Hepatic stellate cell (primary cell): ENCODE measurements around the gene TGM1.
"Not testable (repeated sequence)": the region's sequence is repeated elsewhere in the genome, so short reads cannot be mapped to it uniquely, and the experiment has no call there.

ENCODE experiments used
- DNase-seq: peaks from one replicate; pipeline ENCODE4 v3.0.0; 2011; ENCODE audit warnings: low spot score

The TGM1 gene

DNA sequence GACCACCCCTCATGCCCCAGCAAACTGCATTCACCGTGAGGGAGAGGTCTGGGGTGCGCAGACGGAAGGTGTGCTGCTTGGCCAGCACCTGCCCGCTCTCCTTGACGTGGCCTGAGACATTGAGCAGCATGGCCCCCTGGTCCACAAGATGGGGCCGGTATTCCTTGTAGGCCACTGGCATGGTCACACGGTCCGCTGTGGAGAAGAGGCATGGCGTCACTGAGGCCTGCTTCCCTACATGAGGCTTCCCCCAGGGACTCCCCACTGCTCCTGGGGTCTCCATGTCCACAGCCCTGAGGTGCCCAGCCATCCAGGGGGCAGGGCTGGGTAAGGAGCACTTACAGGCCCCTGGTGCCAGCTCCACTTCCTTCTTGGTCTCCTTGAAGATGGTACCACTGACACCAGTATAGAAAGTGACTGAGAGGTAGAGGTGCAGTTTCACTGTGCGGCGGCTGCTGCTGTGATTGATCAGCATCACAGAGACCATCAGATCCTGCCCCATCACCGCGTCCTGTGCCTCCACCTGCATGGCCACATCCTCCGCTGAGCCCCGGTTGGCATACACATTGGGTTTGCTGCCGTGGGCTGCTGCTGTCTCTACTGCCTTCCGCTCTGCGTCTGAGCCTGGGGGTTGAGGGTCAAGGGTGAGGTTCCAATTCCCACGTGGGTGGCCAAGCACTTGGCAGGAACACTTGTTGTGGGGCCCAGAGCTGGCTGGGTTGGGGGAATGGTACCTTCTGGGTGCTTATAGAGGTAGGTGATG, 8.2 kb downstream of the TGM1 start:
- DNase-seq, result no peak

DNA sequence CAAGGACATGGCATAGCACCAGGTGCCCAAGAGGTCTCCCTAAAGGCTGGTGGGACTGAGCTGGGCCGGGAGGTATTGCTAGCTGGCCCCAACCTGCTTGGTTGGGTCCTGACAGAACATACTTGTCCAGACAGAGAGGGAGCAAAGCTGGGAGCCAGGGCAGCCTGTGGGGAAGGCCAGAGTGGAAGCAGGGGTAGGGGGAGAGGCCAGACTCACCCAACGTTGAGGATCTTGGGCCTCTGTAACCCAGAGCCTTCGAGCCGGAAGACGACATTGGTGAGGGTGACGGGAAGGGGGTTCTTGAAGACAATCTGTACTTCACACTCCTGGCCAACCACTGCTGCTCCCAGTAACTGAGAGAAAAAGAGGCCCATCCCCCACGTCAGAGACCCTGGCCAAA, 9.0 kb downstream of the TGM1 start:
- no peak for DNase-seq

DNA sequence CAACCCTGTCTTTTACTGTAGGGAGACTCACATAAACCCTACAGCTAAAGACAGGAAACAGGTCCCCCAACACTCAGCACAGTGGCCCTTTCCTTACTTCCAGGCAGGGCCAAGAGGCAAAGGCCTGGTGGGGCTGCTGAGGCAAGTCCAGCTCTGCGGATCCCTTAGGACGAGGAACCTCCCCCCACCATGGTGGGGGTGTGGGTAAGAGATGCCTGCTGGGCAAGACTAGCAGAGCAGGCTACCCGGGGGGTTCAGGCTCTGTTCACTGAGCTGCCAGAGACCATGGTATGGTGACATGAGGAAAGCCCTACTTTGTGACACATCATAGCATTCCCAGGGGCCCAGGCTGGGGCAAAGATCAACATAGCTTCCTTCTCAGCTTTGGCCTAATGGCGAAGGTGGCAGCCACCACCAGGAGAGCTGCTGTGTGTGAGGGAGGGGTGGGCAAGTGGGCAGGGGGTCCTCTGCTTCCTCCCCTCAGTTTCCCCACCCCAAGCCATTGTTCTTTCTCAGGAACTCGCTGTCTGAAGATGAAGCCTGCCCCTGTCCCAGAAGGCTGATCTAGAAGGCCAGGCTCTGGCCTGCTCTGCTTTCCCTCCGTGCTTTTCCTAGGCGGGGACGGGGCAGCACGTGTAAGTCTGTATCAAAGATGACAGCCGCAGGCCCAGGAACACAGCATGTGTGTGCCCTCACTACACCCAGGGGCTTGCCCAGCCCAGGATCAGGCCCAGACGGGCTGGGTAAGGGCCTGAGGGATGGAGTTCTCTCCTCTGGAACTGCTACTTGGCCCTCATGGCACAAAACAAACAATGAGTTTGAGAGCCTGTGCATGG, 10.5 kb downstream of the TGM1 start:
- no peak for DNase-seq

DNA sequence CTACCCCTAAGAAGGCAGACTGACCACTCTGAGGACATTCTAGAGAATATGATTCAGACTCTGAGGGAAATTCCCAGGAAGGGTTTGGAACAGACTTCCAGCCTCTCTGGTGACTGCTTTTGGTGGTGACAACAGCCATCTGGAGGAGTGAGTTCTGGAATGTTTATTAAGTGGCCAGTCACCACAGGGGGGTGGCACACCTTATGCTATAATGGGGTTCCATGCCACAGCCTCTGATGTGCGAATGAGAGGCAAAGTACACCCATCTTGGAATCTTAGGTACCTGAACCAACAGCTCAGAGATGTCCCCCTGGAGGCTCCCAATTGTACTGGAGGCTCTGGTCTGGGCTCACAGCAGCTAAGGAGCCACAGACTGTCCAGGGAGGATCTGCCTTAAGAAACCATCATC, 11.1 kb downstream of the TGM1 start:
- peak; percentile 79 for DNase-seq

DNA sequence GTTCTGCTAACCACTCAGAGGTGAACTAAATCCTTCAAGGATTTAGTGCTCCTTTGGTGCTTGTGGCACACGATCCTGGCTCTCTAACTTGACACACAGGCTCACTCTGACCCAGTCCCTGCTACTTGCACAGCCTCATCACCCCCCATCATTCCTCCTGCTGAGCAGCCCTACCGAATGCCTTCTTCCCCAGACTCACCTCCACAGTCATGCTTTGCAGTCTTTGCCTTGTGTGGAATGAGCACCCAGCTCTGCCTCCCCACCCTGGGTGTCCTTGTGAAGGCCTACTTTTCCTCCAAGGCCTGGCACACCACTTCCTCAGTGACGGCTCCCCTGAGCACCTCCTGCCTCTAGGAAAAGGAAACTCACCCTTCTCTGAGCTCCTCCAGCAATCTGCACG, 12.6 kb downstream of the TGM1 start:
- no peak for DNase-seq

DNA sequence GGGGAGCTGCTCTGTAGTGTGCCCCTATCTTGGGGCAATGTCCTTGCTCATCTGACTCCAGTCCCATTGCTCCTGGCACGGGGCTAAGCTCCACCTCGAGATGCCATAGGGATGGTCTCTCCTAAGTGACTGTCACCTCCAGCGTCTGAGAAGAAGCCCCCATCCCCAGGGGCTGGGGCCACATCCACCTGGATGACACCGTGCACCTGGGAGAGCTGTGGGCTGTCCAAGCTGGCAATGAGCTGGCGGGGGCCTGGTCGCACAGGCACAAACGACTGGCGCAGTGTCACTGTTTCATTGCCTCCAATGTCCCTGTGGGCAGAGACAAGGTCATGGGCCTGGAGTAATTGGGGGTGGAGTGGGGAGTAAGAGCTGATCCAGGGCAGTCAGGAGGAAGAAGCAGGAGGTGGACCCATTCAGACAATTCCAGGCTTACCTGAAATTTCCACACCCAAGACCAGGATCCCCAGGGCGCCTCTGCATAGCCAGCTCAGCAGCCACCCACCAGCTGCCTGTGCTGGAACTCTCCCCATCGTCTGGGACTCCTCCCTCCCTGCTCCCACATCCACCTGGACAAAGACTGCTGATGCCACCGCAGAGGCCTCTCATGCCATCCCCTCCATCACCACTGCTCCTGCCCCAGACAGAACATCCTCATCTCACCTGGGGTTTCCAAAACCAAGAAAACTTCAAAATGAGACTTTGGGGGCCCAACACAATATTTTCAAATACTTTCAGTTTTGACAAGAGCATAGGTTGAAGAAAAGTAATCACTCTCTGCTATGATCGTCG, 13.6 kb downstream of the TGM1 start:
- no peak for DNase-seq

DNA sequence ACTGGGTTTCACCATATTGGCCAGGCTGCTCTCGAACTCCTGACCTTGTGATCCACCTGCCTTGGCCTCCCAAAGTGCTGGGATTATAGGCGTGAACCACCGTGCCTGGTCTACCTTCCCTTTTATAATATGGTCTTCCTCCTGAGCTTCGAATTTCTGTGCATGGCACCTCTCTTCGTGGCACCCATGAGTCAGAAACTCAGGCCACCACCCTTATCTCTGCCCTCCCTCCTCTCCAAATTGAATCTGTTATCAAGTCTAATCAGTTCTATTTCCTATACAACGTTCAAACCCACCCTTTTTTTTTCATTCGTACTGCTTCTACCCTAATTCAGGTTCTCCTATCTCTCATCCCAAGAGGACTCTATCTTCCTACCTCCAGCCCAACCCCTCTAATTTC, 15.6 kb downstream of the TGM1 start:
- no peak for DNase-seq

DNA sequence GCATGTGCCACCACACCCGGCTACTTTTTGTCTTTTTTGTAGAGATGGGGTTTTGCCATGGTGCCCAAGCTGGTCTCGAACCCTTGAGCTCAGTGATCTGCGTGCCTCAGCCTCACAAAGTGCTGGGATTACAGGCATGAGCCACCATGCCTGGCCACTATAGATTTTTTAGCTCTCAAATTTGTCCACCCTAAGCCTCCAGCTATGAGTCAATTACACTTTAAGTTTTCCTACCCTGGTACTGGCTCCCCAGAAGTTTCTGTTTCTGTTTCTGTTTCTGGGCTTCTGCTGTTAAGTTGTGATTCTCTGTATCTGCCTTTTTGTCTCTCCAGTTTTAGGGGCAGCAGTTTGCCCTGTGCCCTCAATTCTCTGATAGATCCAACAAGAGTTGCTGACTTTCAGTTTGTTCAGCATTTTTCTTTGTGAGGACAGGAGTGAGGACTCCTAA, 16.2 kb downstream of the TGM1 start:
- no peak for DNase-seq

DNA sequence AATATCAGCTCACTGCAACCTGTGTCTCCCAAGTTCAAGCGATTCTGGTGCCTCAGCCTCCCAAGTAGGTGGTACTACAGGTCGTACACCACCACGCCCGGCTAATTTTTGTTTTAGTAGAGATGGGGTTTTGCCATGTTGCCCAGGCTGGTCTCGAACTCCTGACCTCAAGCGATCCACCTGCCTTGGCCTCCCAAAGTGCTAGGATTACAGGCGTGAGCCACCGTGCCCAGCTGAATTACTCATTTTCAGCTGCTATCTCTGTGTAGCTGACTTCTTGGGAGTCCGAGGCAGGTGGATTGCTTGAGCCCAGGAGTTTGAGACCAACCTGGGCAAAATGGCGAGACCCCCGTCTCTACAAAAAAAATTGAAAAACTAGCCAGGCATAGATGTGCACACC, 17.6 kb downstream of the TGM1 start:
- not testable (repeated sequence) for DNase-seq

DNA sequence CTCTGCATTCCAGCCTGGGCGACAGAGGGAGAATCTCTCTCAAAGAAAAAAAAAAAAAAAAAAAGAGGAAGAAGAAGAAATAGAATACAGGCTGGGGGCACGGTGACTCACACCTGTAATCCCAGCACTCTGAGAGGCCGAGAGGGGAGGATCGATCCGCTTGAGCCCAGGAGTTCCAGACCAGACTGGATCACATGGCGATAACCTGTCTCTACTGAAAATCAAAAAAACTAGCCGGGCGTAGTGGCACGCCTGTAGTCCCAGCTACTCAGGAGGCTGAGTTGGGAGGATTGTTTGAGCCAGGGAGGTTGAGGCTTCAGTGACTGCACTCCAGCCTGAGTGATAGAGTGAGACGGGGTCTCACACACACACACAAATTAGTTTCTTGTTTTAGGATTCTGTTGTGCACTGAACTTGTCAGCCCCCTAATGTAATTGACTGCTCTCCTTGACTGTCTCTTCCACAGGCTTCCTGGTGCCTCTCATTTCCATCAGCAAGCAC, 19.6 kb downstream of the TGM1 start:
- no peak for DNase-seq

DNA sequence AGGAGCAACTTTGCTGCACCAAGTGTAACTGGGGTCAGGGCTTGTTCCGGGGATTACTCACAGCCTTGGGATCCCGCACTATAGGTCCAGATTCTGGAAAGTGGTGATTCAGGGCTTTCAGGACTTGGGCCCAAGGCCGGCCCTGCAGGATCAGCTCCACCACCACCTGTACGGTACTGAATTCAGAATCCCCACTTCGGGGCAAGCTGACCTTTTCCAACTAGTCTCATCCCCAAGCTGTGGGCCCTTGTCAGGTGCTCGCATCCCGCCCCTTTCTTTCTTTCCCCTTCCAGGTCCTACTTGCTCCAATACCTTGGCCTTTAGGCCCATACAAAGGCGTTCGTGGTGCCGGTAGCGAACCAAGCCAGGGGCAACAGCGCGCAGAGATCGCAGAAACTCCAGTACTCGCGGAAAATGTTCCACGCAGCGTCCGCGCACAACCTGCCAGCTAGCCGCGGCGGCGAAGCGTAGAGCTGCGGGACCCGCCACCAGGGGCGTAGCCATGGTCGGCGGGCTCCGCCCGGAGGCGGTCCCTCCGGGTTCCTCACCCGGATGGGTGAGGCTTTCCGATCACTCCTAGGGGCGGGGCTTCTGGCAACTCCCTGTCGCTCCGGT, 21.0 kb downstream of the TGM1 start:
- DNase-seq, result peak; percentile 97

DNA sequence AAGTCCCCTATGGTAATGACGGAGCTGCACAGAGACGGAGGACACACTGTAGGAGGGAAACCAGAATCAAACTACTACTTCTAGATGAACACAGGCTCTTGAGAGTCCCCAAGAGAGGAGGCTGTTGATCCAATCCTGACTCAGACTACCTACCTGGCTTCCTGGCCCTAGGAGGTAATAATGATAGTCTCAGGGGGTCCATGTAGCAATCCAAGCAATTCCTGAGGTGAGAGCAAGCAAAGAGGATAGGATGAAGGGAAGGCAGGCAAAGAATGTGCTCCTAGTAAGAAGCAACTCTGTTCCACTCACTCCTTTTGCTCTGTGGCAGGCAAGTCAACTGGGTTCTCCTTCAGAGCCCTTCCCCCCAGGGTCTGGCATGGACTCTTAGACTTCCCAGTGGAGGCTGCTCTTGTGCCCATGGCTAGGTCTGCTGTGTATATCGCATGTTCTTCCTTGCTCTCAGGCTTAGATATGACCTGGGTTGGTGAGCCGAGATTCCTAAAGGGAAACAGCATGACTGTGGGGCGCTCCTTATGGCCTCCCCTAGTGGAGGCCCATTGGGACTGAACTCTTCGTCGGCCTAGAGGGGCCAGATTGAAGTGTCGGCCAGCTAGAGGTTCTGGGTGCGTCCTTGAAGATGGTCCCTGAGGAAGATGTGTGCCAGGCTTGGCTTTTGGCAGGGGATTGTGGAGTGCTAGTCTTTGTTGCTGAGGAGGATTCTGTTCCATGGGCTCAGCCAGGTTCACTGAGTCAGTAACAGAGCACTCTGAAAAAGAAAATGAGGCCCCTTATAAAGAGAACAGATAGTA, 22.7 kb downstream of the TGM1 start:
- no peak for DNase-seq

DNA sequence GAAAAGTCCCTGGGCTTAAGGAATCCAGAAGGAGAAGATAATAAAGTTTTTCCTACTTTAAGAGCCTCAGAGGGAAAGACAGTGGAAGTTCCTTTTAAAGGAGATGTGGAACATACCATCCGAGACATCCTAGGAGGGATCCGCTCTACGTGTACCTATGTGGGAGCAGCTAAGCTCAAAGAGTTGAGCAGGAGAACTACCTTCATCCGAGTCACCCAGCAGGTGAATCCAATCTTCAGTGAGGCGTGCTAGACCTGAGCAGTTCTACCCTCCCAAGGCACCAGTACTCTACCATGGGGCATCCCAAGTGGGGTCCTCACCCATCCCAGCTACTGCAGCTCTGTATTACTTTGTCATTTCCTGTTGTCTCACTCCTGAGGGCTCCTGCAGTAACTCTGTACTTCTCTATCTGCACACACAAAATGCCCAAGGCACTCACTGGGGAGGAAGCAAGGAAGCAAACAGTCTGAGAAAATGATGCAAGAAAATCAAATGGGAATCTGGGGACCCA, 24.4 kb downstream of the TGM1 start:
- no peak for DNase-seq

DNA sequence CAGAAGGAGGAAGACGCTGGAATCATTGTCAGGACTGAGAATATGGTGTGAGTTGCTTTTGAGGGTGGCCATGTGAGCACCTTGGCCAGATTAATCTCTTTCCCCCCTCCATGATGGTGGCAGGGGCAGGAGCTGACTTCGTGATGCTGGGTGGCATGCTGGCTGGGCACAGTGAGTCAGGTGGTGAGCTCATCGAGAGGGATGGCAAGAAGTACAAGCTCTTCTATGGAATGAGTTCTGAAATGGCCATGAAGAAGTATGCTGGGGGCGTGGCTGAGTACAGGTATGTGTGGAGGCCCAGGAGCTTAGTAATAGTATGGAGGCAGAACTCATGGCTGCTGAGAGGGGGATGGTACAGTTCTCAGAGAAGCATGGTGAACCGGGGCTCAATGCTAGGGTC, 24.9 kb downstream of the TGM1 start:
- no peak for DNase-seq

DNA sequence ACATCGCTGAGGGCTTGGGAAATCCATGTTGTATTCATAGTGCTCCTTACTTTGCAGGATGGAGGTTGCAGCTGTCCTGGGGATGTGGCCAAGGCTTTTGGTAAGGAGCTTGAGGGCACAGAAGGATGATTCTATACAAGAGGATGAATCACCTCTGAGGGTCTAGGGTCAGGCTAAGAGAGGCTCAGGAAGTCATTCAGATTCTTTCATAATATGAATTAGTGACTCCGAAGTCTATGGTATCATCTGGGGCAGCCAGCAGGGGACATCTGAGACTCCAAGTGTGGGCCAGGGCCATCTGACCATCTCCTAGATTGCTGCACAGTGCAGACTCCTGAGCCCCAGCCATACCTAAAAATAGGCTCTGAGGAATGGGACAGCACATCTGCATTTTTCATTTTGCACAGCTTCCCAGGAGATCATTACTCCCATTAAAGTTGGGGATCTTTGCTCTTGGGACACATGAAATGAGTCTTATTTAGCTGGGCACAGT, 25.5 kb downstream of the TGM1 start:
- no peak for DNase-seq

DNA sequence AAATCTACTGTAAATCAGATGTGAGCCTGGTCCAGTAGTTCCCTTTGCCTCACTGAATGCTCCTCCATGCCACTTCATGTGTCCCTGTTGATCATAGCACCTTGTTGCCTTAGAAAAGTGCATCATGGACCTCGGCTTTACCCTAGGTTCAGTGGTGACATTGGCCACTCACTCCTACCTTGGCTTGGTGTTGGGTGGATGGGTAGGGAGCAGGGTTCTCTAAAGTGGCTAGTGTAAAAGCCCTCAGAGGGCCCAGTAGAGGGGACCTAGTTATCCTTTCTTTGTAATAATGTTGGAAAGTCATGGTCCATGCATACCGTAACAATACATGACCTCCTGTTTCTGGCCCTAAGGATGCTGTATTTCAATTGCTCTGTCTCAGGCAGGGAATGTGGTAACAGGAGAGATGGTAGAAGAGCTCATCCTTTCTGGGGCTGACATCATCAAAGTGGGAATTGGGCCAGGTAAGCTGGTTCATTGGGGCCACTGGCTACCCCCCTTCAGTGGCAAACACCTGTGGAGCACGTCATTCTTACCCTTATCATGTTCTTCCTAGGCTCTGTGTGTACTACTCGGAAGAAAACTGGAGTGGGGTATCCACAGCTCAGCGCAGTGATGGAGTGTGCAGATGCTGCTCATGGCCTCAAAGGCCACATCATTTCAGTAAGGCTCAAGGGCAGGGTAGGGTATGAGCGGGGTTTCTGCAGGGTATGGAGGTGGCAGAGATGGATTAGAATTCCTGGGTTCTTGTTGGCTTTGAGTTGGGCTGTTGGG, 26.1 kb downstream of the TGM1 start:
- no peak for DNase-seq

DNA sequence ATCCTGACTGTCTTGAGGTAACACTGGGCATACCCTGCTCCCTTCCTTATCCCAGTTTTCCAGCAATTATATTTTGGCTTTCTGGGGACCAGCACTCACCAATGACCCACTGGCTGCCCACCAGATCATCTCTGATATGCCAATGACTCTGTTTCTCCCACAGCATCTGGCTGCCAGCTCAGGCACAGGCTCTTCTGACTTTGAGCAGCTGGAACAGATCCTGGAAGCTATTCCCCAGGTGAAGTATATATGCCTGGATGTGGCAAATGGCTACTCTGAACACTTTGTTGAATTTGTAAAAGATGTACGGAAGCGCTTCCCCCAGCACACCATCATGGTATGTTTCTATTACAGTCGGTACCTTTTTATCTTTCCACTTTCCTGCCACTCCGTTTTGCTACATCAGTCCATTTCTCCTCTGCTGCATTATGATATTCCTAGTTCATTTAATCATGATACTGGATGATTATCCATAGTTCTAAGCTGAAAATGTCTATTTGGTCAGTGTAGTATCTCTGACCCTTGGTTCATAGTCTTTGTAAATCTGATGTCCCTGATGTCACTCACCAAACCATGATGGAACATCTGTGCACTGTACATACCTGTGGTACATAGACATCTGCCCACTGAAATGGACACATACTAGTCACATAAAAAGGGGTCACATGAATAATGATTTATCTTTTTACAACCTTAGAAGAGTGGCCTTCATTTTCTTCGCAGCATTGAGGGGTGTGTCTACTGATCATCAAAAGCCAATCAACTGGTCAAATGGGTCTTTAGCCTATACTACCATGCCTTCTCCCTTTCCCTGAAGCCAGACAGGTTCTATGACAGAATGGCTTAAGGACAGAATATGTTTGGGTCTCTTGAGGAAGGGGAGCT, 26.9 kb downstream of the TGM1 start:
- DNase-seq, result no peak

DNA sequence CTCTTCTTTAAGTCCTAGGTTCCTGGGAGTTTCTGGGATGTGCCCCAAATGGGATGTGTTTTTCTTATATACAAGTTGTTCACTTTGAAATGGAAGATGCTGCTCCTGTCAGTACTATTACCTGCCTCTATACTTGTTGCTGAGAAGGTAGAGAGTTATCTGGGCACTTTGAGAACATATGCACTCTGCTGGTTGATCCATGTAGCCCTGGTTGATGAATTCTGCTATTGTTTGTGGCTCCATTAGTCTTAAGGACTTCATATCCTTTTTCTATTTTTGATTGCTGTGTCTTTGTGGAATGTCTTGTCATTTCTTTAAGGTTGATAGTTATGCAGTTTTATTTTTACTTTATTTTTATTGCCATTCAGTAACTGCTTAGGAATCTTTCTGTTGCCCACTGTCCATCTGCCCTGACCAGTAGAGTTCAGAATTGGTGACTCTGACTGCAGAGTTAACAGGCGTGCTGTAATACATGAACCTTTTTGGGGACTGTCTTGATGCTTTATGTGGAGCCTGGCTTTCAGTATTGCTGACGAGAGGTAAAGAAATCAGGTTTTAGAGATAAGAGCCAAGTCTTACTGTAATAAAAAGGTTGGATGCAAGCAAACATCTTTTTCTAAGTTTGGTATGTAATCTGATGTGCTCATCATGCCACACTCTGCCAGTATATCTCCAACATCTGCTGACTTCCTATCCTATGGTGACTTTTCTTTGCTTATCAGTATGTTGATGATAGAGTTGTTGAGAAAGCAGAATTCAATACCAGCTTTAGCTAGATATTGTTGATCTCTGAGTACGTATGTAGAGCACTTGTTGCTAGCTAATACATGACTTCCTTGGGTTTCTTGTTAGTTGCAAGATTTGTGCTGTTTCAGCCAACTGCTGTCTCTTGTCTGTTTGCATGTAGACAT, 28.6 kb downstream of the TGM1 start:
- no peak for DNase-seq
